AG10803 (cell line): ENCODE results near the gene POFUT2.

Experiments
- DNase-seq: peaks from one replicate; pipeline ENCODE4 v3.0.0; 2010; ENCODE audit warnings: low read depth
- H3K4me3 ChIP-seq: 2 replicates; pipeline ENCODE4 v1.5.1; 2011; ENCODE audit warnings: mild to moderate bottlenecking, low read length, control low read depth
- TF ChIP-seq, protein P1 (sequence below): conservative IDR thresholded peaks from 2 replicates; pipeline ENCODE4 v1.5.1; 2011; ENCODE audit warnings: mild to moderate bottlenecking, low read length, control low read depth, inconsistent platforms

POFUT2 gene

DNA sequence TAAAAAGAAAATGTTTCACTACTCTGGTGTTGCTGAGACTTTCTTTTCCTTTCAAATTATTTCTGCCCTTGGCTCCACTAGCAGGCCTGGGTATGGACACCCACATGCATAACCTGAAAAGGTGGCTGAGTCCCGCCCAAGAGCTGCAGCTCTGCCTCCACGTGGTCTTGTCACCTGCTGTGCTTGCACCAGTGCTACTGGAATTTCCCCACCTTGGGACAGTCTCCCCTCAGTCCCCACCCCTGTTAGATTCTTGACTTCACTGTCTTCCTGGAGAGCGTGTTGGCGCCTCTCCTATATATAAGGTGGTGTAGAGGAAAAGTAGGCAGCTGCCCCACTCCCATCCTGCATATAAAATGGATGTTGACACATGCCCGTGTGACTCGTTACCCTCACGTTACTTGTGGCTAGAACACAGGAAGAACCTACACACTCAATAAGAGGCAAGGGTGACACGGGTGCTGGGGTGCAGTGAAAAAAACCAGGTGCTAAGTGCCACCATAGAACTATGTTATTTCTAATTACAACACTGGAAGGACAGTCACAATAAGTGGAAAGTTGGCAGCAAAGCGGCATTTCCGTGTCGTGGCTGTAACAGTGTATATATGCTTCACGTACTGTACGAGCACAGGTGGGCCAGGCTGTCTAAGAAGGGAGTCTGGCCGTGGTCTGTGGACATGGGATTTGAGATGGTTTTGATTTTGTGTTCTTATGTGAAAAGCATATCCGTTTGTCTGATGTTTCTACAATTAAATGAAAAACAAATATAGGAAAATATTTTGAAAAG lies 61.0 kb downstream of the POFUT2 start:
- TF ChIP-seq, protein P1, sequence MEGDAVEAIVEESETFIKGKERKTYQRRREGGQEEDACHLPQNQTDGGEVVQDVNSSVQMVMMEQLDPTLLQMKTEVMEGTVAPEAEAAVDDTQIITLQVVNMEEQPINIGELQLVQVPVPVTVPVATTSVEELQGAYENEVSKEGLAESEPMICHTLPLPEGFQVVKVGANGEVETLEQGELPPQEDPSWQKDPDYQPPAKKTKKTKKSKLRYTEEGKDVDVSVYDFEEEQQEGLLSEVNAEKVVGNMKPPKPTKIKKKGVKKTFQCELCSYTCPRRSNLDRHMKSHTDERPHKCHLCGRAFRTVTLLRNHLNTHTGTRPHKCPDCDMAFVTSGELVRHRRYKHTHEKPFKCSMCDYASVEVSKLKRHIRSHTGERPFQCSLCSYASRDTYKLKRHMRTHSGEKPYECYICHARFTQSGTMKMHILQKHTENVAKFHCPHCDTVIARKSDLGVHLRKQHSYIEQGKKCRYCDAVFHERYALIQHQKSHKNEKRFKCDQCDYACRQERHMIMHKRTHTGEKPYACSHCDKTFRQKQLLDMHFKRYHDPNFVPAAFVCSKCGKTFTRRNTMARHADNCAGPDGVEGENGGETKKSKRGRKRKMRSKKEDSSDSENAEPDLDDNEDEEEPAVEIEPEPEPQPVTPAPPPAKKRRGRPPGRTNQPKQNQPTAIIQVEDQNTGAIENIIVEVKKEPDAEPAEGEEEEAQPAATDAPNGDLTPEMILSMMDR: no peak
- peak; percentile 13 for DNase-seq
- H3K4me3 ChIP-seq: no peak overlapping the region

- TF ChIP-seq, protein P1: no peak
- H3K4me3 ChIP-seq: no peak overlapping the region
- no peak for DNase-seq
Observed at GRCh38 chr21:45225741-45226327, 61.9 kb downstream of the POFUT2 start.

DNA sequence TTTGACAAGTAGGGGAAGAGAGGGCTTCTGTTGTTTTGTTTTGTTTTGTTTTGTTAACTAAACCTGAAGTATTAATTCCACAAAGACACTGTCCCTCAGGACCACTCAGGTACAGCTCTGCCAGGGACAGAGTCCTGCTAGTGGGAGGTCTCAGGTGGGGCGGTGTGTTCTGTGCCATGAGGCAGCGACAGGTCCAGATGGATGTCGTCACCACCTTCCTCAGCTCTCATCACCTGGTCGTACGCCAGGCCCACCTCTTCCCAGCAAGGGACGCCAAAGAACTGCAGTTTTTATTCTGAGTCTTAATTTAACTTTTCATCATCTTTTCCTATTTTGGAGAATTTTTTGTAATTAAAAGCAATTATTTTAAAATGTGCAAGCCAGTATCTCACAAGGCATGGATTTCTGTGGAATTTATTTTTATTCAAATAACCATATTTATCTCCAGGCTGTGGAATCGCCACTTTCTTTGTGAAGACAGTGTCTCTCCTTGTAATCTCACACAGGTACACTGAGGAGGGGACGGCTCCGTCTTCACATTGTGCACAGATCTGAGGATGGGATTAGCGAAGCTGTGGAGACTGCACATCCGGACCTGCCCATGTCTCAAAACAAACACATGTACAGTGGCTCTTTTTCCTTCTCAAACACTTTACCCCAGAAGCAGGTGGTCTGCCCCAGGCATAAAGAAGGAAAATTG lies 62.5 kb downstream of the POFUT2 start:
- TF ChIP-seq, protein P1: no peak
- no peak overlapping the region for H3K4me3 ChIP-seq
- DNase-seq: no peak

DNA sequence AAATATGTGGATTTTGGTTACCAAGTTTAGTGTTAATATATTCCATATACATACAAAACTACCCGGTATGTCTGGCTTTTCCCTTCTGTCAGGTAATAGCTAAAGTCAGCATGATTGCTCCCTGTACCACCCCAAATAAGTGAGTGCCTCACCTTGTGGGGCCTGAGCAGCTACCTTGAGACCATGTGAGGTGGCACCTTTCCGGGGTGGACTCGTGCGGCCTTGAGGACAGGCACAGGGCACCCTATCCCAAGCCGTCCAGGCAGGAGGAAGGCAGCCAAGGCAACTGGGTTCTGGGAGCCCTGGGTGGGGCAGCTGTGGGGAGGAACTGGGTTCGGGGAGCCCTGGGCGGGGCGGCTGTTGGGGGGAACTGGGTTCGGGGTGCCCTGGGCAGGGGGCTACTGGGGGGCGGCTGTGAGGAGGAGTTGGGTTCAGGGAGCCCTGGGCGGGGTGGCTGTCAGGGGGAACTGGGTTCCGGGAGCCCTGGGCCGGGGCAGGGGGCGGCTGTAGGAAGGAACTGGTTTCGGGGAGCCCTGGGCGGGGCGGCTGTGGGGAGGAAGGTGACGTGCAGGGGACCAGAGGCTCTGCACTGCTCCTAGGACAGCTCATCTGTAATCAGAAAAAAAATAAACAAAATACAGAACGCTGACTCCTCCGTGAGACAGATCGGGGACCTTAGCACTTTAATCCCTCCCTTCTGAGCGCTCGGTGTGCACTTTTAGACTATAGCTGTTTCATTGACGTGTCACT lies 63.3 kb downstream of the POFUT2 start:
- TF ChIP-seq, protein P1: no peak
- H3K4me3 ChIP-seq: no peak overlapping the region
- DNase-seq: no peak

- no peak for DNase-seq
- no peak overlapping the region for H3K4me3 ChIP-seq
- TF ChIP-seq, protein P1: no peak
Observed at GRCh38 chr21:45223236-45224185, 64.2 kb downstream of the POFUT2 start.

DNA sequence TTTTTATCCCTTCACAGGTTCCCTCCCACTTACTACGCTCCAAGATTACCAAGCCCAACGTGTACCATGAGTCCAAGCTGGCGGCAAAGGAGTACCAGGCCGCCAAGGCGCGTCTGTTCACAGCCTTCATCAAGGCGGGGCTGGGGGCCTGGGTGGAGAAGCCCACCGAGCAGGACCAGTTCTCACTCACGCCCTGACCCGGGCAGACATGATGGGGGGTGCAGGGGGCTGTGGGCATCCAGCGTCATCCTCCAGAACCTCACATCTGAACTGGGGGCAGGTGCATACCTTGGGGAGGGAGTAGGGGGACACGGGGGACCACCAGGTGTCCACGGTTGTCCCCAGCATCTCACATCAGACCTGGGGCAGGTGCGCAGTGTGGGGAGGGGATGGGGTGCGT lies 65.7 kb downstream of the POFUT2 start:
- H3K4me3 ChIP-seq: no peak overlapping the region
- no peak for DNase-seq
- TF ChIP-seq, protein P1: no peak
